PC-9 (cell line): ENCODE results near the gene ZNF438. TPM values are rescaled to one million over a fixed set of nuclear protein-coding genes. Genes with fewer than 3 reads are reported as not detected.

Experiments
- BruUV-seq: library from RNA; stranded (reverse); fragments of 400-500 nt; replicated peaks from 2 replicates; lab custom pipeline; 2021; lab: Mats Ljungman, UMichigan
- CTCF ChIA-PET: fragments of 300-600 bp; sonication (Branson Sonifier 250); formaldehyde crosslinking; loops from one replicate; lab custom pipeline; 2022; ENCODE audit warnings: antibody characterized with exemption; lab: Charles Lee
- POLR2A ChIA-PET: fragments of 300-600 bp; sonication (Branson Sonifier 250); formaldehyde crosslinking; loops from one replicate; lab custom pipeline; 2022; ENCODE audit warnings: antibody characterized with exemption; ENCODE audit not compliant: unreplicated experiment; lab: Charles Lee
- DNase-seq, 2 experiments: peaks; one replicate each; pipeline versions ENCODE4 v3.0.0 to v3.0.0-alpha.2; 2015 to 2022; ENCODE audit warnings: mixed read lengths in 1 of 2
- H2AFZ ChIP-seq: fragments of 200-600 bp; sonication (generic); 2 replicates; pipeline ENCODE4 v1.8.1; 2017; ENCODE audit warnings: antibody characterized with exemption
- H3F3A ChIP-seq: fragments of 200-600 bp; sonication (generic); 2 replicates; pipeline ENCODE4 v1.8.1; 2017; ENCODE audit warnings: antibody characterized with exemption, mild to moderate bottlenecking, low read depth; ENCODE audit not compliant: insufficient read depth
- H3K27ac ChIP-seq: fragments of 200-600 bp; sonication (generic); 2 replicates; pipeline ENCODE4 v1.6.1; 2016; ENCODE audit warnings: mixed run types
- H3K27me3 ChIP-seq: fragments of 200-600 bp; sonication (generic); 2 replicates; pipeline ENCODE4 v1.6.1; 2016; ENCODE audit warnings: low read depth, mixed run types; ENCODE audit not compliant: insufficient read depth
- H3K36me3 ChIP-seq: fragments of 200-600 bp; sonication (generic); 2 replicates; pipeline ENCODE4 v1.6.1; 2016; ENCODE audit warnings: low read depth, mixed run types
- H3K4me1 ChIP-seq: fragments of 200-600 bp; sonication (generic); replicated peaks from 2 replicates; pipeline ENCODE4 v1.6.1; 2016; ENCODE audit warnings: mixed run types; ENCODE audit not compliant: insufficient read depth
- H3K4me2 ChIP-seq: fragments of 200-600 bp; sonication (generic); 2 replicates; pipeline ENCODE4 v1.6.1; 2017; ENCODE audit warnings: mixed run types
- H3K4me3 ChIP-seq: fragments of 200-600 bp; sonication (generic); 2 replicates; pipeline ENCODE4 v1.6.1; 2016; ENCODE audit warnings: mixed run types
- H3K79me2 ChIP-seq: fragments of 200-600 bp; sonication (generic); 2 replicates; pipeline ENCODE4 v1.6.1; 2017; ENCODE audit warnings: low read depth, mixed run types
- H3K9me2 ChIP-seq: fragments of 200-600 bp; sonication (generic); 2 replicates; pipeline ENCODE4 v1.8.1; 2017; ENCODE audit warnings: mild to moderate bottlenecking; ENCODE audit not compliant: insufficient read depth
- H3K9me3 ChIP-seq: fragments of 200-600 bp; sonication (generic); 2 replicates; pipeline ENCODE4 v1.8.1; 2016; ENCODE audit warnings: low read depth; ENCODE audit not compliant: insufficient read depth
- H4K20me1 ChIP-seq: fragments of 200-600 bp; sonication (generic); 2 replicates; pipeline ENCODE4 v1.8.1; 2017; ENCODE audit not compliant: insufficient read depth
- CTCF ChIP-seq: fragments of 200-600 bp; sonication (generic); conservative IDR thresholded peaks from 2 replicates; pipeline ENCODE4 v1.6.1; 2017; ENCODE audit warnings: mixed run types, antibody characterized with exemption, mild to moderate bottlenecking, moderate library complexity
- EZH2 ChIP-seq: fragments of 200-600 bp; sonication (generic); IDR thresholded peaks from 2 replicates; pipeline ENCODE4 v1.8.0; 2017; ENCODE audit warnings: antibody characterized with exemption, low read depth
- intact Hi-C: fragments of 100-400 bp; cut with micrococcal nuclease; formaldehyde crosslinking; loops from one replicate; pipeline ENCODE4 v1.10.0; 2022; ENCODE audit not compliant: unreplicated experiment
- total RNA-seq: library from RNA; stranded (reverse); gene quantifications from 2 replicates; pipeline ENCODE4 v1.2.3, GENCODE V29; 2021

ZNF438 gene
- total RNA-seq, 1 experiment from 2014 or later: 4.7 TPM

- Histone ChIP-seq H4K20me1 (no peaks in the 10 kb centered on the region), H3K4me3 (no peak overlapping the region), H3K27me3 (no peaks in the 10 kb centered on the region), H3K9me3 (no peaks in the 10 kb centered on the region), H3F3A (no peaks in the 10 kb centered on the region), H3K36me3 (no peaks in the 10 kb centered on the region), H2AFZ (no peak overlapping the region), H3K4me2 (no peak overlapping the region), H3K79me2 (no peaks in the 10 kb centered on the region), H3K4me1 (no peaks in the 10 kb centered on the region), H3K9me2 (no peaks in the 10 kb centered on the region), H3K27ac (no peak overlapping the region)
- DNase-seq: no peak
- POLR2A ChIA-PET: no interaction called here
- CTCF ChIA-PET: no interaction called here
- intact Hi-C loops: no loop called here
- TF ChIP-seq EZH2: no peak
- no peak for TF ChIP-seq CTCF
- BruUV-seq: no TSS peak
Observed at GRCh38 chr10:30832749-30833627, 198.7 kb downstream of the ZNF438 start.

- POLR2A ChIA-PET: no interaction called here
Observed at GRCh38 chr10:30832001-30832748, 199.5 kb downstream of the ZNF438 start.

GRCh38 chr10:30831426-30831825 lies 200.2 kb downstream of the ZNF438 start:
- H3K4me1 ChIP-seq: no peaks in the 10 kb centered on the region
- H3K36me3 ChIP-seq: no peaks in the 10 kb centered on the region
- intact Hi-C loops: no loop called here
- no peak for DNase-seq
- no peaks in the 10 kb centered on the region for H3K79me2 ChIP-seq
- H3K4me2 ChIP-seq: peak overlapping the region; percentile 12
- H2AFZ ChIP-seq: no peak overlapping the region
- H3K27ac ChIP-seq: no peak overlapping the region
- H3K4me3 ChIP-seq: no peak overlapping the region
- H3F3A ChIP-seq: no peaks in the 10 kb centered on the region
- no peaks in the 10 kb centered on the region for H3K27me3 ChIP-seq
- TF ChIP-seq CTCF: no peak
- H4K20me1 ChIP-seq: no peaks in the 10 kb centered on the region
- no TSS peak for BruUV-seq
- H3K9me2 ChIP-seq: no peaks in the 10 kb centered on the region
- POLR2A ChIA-PET: no interaction called here
- CTCF ChIA-PET: no interaction called here
- no peaks in the 10 kb centered on the region for H3K9me3 ChIP-seq

More at GRCh38 chr10:30832001-30832748, 199.5 kb downstream of the ZNF438 start:
- H3K27me3 ChIP-seq: no peaks in the 10 kb centered on the region
- no peaks in the 10 kb centered on the region for H3K4me1 ChIP-seq
- TF ChIP-seq CTCF: no peak
- no peak for TF ChIP-seq EZH2
- no peaks in the 10 kb centered on the region for H3K36me3 ChIP-seq
- no peak overlapping the region for H2AFZ ChIP-seq
- intact Hi-C loops: no loop called here
- H3F3A ChIP-seq: no peaks in the 10 kb centered on the region
- no peak overlapping the region for H3K27ac ChIP-seq
- no peaks in the 10 kb centered on the region for H3K9me2 ChIP-seq
- H3K4me2 ChIP-seq: no peak overlapping the region
- no peak for DNase-seq
- H3K4me3 ChIP-seq: no peak overlapping the region
- BruUV-seq: no TSS peak
- CTCF ChIA-PET: no interaction called here
- no peaks in the 10 kb centered on the region for H3K9me3 ChIP-seq
- H4K20me1 ChIP-seq: no peaks in the 10 kb centered on the region
- no peaks in the 10 kb centered on the region for H3K79me2 ChIP-seq
